ENCODE data around the gene TMEM259.

DNA sequence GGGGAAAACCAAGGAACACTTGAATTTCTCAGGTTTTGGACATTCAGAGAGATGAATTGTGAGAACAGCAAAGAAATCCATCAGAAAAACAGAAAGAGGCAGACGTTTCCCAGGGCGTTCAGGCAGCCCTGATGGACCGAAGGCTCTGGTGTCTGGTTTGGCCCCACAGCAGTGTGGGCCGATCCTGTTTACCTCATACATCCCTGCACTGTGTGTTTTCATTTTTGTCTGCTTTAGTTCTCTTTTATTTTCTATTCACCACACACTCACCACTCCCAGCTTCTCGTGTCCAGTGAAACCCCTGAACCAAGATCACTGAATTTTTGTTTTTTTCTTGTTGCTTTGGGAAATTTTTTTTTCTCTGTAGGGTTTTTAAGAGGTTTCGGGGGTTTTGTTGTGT lies 48.6 kb downstream of the TMEM259 start:
- TF ChIP-seq EGR1 (IDR thresholded peaks at IDR 0.05) (no peak), CEBPB (IDR thresholded peaks at IDR 0.05) (no peak), CREB1 (IDR thresholded peaks at IDR 0.05; ENCODE audit: low read depth) (no peak), EP300 (IDR thresholded peaks at IDR 0.05; ENCODE audit: borderline replicate concordance) (no peak), RAD21 (IDR thresholded peaks at IDR 0.05; ENCODE audit: low read depth) (no peak), NFIC (IDR thresholded peaks at IDR 0.05) (no peak), TAF1 (IDR thresholded peaks at IDR 0.05; ENCODE audit: low read depth) (no peak), FOXM1 (IDR thresholded peaks at IDR 0.05; ENCODE audit: borderline replicate concordance, low read depth) (no peak)
- TF ChIP-seq, protein P1, sequence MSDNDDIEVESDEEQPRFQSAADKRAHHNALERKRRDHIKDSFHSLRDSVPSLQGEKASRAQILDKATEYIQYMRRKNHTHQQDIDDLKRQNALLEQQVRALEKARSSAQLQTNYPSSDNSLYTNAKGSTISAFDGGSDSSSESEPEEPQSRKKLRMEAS (IDR thresholded peaks at IDR 0.05), result no peak
- TF ChIP-seq, protein P2, sequence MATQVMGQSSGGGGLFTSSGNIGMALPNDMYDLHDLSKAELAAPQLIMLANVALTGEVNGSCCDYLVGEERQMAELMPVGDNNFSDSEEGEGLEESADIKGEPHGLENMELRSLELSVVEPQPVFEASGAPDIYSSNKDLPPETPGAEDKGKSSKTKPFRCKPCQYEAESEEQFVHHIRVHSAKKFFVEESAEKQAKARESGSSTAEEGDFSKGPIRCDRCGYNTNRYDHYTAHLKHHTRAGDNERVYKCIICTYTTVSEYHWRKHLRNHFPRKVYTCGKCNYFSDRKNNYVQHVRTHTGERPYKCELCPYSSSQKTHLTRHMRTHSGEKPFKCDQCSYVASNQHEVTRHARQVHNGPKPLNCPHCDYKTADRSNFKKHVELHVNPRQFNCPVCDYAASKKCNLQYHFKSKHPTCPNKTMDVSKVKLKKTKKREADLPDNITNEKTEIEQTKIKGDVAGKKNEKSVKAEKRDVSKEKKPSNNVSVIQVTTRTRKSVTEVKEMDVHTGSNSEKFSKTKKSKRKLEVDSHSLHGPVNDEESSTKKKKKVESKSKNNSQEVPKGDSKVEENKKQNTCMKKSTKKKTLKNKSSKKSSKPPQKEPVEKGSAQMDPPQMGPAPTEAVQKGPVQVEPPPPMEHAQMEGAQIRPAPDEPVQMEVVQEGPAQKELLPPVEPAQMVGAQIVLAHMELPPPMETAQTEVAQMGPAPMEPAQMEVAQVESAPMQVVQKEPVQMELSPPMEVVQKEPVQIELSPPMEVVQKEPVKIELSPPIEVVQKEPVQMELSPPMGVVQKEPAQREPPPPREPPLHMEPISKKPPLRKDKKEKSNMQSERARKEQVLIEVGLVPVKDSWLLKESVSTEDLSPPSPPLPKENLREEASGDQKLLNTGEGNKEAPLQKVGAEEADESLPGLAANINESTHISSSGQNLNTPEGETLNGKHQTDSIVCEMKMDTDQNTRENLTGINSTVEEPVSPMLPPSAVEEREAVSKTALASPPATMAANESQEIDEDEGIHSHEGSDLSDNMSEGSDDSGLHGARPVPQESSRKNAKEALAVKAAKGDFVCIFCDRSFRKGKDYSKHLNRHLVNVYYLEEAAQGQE (IDR thresholded peaks at IDR 0.05; ENCODE audit: low read depth), result no peak

Data from Ishikawa (cell line).